DND-41 (cell line): Measurements from ENCODE around the gene MYCBP2.

Experiments used
- ATAC-seq: fragments of 200-7000 bp; cut with Tn5 transposase; 3 replicates; pipeline ENCODE4 v1.9.1; 2021; ENCODE audit warnings: low read depth; ENCODE audit not compliant: insufficient read depth
- DNase-seq: peaks from one replicate; pipeline ENCODE4 v3.0.0-alpha.2; 2020
- H2AFZ ChIP-seq: 2 replicates; pipeline ENCODE4 v1.6.0; 2012; ENCODE audit warnings: low read depth, low read length
- H3K27ac ChIP-seq: 2 replicates; pipeline ENCODE4 v1.5.1; 2012; ENCODE audit warnings: low read length, inconsistent platforms
- H3K27me3 ChIP-seq: fragments of 200-600 bp; sonication (generic); 2 replicates; pipeline ENCODE4 v1.6.0; 2012; ENCODE audit warnings: low read length, mild to moderate bottlenecking, inconsistent platforms; ENCODE audit not compliant: insufficient read depth, poor library complexity
- H3K36me3 ChIP-seq: 2 replicates; pipeline ENCODE4 v1.5.1; 2012; ENCODE audit warnings: low read length, inconsistent platforms; ENCODE audit not compliant: insufficient read depth
- H3K4me1 ChIP-seq: 2 replicates; pipeline ENCODE4 v1.5.1; 2012; ENCODE audit warnings: mild to moderate bottlenecking, low read length; ENCODE audit not compliant: insufficient read depth
- H3K4me2 ChIP-seq: 2 replicates; pipeline ENCODE4 v1.6.0; 2012; ENCODE audit warnings: mild to moderate bottlenecking, moderate library complexity, low read length, inconsistent platforms; ENCODE audit not compliant: insufficient read depth
- H3K4me3 ChIP-seq, 2 experiments: fragments of 200-600 bp in 1 of 2; shearing (Covaris generic) in 1 of 2; 2 replicates each; pipeline ENCODE4 v1.5.1; 2012 to 2016; ENCODE audit warnings: inconsistent platforms in 2 of 2, low read length in 2 of 2, mild to moderate bottlenecking in 2 of 2, low read depth in 1 of 2, moderate library complexity in 1 of 2
- H3K79me2 ChIP-seq: 2 replicates; pipeline ENCODE4 v1.6.0; 2012; ENCODE audit warnings: low read length, inconsistent platforms; ENCODE audit not compliant: insufficient read depth
- H3K9ac ChIP-seq: 2 replicates; pipeline ENCODE4 v1.6.0; 2012; ENCODE audit warnings: low read depth, mild to moderate bottlenecking, inconsistent platforms, low read length, moderate library complexity
- H3K9me3 ChIP-seq: 2 replicates; pipeline ENCODE4 v1.5.1; 2012; ENCODE audit warnings: low read length, moderate library complexity, mild to moderate bottlenecking, inconsistent platforms; ENCODE audit not compliant: insufficient read depth, severe bottlenecking
- H4K20me1 ChIP-seq: 2 replicates; pipeline ENCODE4 v1.6.0; 2012; ENCODE audit warnings: low read length; ENCODE audit not compliant: insufficient read depth
- EZH2 ChIP-seq: IDR thresholded peaks from 3 replicates; pipeline ENCODE4 v1.6.1; 2012; ENCODE audit warnings: borderline replicate concordance, low read depth, mild to moderate bottlenecking, moderate library complexity, low read length, inconsistent platforms; ENCODE audit not compliant: severe bottlenecking
- TF ChIP-seq, protein P1 (sequence below): IDR thresholded peaks from 2 replicates; pipeline ENCODE4 v1.5.1; 2012; ENCODE audit warnings: borderline replicate concordance, low read length, moderate library complexity, mild to moderate bottlenecking; ENCODE audit not compliant: poor library complexity, severe bottlenecking; ENCODE audit errors: extremely low read depth

Gene MYCBP2

DNA sequence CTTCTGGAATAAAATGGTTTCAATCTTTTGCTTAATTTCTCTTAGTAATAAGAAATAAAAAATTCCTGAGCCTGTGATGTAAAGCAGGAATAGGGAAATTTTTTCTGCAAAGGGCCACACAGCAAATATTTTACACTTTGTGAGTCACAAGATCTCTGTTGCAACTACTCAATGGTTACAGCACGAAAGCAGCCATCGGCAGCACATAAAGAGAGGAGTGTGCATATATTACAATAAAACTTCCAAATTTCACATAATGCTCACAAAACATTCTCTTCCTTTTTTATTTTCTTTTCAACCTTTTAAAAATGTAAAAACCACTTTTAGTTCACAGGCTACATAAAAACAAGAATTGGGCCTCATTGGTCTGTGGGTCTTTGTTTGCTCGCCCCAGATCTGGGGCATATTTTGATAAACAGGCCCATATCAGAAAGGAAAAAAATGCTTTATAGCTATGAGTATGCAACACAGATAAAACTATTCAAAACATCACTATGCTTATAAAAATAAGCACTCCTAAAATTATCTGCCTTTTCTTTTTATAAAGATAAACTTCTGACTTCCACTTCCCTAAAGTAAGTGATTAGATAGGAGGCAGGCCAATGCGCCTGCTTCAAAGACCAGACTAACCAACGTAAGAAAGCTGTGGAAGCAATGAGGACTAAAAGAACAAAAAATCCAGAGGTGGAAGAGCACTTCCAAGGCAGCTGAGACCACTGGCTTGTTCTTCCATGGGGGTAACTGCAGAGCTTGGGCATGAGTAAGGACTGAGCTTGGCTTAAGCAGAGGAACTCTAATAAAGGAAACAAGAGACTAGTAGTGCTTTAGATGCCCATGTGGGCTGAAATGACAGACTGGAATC is 26.5 kb downstream of the MYCBP2 start:
- peaks cover 22% of the 10 kb centered on the region for H4K20me1 ChIP-seq
- H3K27ac ChIP-seq: no peak overlapping the region; the same call in 1 of the 2 replicates
- no peak overlapping the region for H3K4me3 ChIP-seq
- H3K36me3 ChIP-seq: peaks cover 8% of the 10 kb centered on the region
- no peaks in the 10 kb centered on the region for H3K27me3 ChIP-seq
- H3K4me2 ChIP-seq: no peak overlapping the region
- no peak for TF ChIP-seq EZH2
- TF ChIP-seq, protein P1, sequence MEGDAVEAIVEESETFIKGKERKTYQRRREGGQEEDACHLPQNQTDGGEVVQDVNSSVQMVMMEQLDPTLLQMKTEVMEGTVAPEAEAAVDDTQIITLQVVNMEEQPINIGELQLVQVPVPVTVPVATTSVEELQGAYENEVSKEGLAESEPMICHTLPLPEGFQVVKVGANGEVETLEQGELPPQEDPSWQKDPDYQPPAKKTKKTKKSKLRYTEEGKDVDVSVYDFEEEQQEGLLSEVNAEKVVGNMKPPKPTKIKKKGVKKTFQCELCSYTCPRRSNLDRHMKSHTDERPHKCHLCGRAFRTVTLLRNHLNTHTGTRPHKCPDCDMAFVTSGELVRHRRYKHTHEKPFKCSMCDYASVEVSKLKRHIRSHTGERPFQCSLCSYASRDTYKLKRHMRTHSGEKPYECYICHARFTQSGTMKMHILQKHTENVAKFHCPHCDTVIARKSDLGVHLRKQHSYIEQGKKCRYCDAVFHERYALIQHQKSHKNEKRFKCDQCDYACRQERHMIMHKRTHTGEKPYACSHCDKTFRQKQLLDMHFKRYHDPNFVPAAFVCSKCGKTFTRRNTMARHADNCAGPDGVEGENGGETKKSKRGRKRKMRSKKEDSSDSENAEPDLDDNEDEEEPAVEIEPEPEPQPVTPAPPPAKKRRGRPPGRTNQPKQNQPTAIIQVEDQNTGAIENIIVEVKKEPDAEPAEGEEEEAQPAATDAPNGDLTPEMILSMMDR: no peak
- DNase-seq: no peak
- H3K79me2 ChIP-seq: peaks cover 94% of the 10 kb centered on the region
- no peaks in the 10 kb centered on the region for H3K9me3 ChIP-seq
- no peaks in the 10 kb centered on the region for H3K4me1 ChIP-seq
- no peak overlapping the region for H2AFZ ChIP-seq
- no peak overlapping the region for H3K9ac ChIP-seq
- ATAC-seq: no peak

DNA sequence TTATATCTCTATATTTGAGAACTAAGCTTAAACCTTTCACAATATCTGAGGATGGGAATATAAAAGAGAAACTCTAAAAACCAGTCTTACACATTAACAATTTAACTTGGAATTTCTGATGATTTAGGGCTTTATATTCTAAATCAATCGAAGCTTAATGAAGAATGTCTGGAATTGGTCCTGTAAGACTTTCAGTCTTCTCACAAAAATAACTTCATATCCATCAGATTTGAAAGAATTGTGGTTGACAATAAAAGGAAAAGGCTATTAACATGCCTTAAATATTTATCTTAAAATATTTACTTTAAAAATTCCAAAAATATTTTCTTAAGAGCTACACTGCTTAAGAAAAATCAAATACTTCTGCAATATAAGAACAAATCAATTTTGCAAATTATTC is 27.3 kb downstream of the MYCBP2 start:
- Histone ChIP-seq H2AFZ (no peak overlapping the region), H3K9ac (no peak overlapping the region), H4K20me1 (peaks cover 22% of the 10 kb centered on the region), H3K4me2 (no peak overlapping the region), H3K4me3 (no peak overlapping the region), H3K9me3 (no peaks in the 10 kb centered on the region), H3K4me1 (no peaks in the 10 kb centered on the region), H3K27me3 (no peaks in the 10 kb centered on the region), H3K36me3 (peaks cover 15% of the 10 kb centered on the region), H3K79me2 (peaks cover 87% of the 10 kb centered on the region), H3K27ac (no peak overlapping the region)
- DNase-seq (no peak), ATAC-seq (no peak)
- TF ChIP-seq, protein P1: no peak
- TF ChIP-seq EZH2: no peak

DNA sequence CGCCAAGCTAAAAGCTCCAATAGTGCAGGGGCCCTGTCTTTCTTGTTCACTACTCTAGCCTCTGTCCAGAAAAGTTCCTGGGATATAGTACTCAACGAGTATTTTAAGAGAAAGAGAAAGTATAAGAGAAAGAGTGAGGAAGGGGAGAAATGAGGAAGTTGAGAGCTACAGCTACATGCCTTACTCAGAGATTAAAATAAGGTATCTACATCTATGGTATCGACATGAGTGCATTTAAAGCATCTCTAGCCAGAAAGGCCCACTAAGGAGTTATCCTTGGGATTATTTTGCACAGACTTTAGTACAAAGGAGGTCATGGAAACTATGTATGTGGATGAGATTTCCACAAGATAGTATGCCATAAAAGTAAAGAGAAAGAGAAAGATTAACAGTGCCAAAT is 28.5 kb downstream of the MYCBP2 start:
- Histone ChIP-seq H4K20me1 (peaks cover 18% of the 10 kb centered on the region), H3K9ac (no peak overlapping the region), H3K27ac (no peak overlapping the region), H3K4me1 (no peaks in the 10 kb centered on the region), H3K27me3 (no peaks in the 10 kb centered on the region), H2AFZ (no peak overlapping the region), H3K9me3 (no peaks in the 10 kb centered on the region), H3K4me3 (no peak overlapping the region), H3K4me2 (no peak overlapping the region), H3K79me2 (peaks cover 84% of the 10 kb centered on the region), H3K36me3 (peaks cover 24% of the 10 kb centered on the region)
- DNase-seq (no peak), ATAC-seq (no peak)
- TF ChIP-seq EZH2: no peak
- TF ChIP-seq, protein P1: no peak
